ENCODE data around the gene RACGAP1.

RACGAP1 gene

DNA sequence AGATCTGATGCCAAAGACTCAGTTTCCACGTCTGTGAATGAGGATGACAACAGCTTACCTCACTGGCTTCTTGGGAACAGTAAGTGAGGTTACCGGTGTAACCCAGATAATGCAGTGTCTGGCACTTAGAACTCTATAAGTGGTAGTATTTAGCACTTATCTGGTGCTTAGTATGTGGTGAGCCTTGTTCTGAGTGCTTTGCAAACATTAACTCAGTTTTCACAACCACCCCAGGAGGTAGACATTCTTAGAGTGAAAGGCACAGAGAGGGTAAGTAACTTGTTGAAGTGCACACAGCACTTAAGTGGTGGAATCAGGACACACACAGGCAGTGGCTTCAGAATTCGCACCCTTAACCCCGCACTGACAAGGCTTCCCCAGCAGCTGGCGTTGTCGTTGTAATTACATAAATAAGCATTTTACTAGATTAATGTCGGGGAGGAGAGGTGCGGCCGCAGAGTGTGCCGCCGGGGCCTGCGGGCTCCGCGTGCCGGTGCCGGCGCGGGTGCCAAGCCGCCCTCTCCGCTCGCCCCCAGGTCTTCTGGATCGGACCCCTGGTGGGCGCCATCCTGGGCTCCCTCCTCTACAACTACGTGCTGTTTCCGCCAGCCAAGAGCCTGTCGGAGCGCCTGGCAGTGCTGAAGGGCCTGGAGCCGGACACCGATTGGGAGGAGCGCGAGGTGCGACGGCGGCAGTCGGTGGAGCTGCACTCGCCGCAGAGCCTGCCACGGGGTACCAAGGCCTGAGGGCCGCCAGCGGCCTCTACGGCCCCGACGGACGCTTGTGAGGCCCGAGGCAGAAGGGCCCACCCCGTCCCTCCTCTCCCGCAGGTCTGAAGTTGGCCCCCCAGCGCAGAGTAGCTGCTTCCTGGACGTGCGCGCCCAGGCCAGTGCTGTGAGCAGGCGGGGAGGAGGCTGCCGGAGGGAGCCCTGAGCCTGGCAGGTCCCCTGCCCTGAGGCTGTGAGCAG lies 70.1 kb downstream of the RACGAP1 start:
- no peak for DNase-seq (ENCODE audit: low spot score)

DNA sequence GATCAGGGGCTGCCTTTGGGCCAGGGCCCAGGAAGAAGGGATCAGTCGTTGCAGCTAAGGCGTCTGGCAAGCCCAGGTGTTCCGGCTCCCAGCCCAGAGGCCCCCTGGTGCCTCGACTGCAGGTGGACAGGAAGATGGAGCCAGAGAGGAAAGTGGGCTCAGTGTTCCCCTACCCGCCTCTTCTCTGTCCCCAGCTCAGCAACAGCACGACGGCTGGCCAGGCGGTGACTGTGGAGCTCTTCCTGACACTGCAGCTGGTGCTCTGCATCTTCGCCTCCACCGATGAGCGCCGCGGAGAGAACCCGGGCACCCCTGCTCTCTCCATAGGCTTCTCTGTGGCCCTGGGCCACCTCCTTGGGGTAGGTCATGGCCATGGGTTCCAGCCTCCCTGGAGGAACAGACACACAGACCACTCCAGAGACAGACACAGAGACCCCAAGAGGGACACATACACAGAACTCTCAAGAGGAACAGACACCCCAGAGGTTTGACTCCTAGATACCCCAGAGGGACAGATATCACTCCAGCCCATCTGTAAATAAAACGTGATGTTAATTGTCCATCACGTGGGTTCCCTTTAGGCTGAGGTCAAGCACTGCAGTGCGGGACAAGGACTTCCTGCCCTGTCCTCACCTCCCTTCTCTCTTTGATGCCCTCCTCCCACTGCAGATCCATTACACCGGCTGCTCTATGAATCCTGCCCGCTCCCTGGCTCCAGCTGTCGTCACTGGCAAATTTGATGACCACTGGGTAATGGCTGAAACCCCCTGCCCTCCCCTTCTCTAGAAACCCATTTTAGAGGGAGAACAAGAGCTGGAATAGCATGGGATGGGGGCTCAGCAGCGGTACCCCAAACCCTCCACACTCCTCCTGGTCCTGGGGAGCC lies 71.1 kb downstream of the RACGAP1 start:
- no peak for DNase-seq (ENCODE audit: low spot score)

DNA sequence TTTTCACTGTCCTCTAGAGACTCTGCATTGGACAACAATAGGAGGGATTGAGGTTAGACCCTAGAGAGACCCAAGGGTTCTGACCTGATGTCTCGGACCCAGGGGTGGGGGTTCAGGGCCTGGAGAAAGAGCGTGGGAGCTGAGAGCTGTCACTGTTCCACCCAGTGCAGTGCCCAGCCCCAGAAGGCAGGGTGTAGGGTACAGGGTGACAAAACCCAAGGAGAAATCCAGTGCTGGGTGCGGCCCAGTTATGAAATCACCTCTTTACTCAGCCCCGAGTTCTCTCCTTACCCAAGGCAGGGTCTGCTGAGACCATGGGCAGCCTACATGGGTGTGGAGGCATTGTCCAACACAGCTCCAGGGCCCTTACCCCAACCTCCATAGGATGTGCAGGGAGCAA lies 72.1 kb downstream of the RACGAP1 start:
- no peak for DNase-seq (ENCODE audit: low spot score)

DNA sequence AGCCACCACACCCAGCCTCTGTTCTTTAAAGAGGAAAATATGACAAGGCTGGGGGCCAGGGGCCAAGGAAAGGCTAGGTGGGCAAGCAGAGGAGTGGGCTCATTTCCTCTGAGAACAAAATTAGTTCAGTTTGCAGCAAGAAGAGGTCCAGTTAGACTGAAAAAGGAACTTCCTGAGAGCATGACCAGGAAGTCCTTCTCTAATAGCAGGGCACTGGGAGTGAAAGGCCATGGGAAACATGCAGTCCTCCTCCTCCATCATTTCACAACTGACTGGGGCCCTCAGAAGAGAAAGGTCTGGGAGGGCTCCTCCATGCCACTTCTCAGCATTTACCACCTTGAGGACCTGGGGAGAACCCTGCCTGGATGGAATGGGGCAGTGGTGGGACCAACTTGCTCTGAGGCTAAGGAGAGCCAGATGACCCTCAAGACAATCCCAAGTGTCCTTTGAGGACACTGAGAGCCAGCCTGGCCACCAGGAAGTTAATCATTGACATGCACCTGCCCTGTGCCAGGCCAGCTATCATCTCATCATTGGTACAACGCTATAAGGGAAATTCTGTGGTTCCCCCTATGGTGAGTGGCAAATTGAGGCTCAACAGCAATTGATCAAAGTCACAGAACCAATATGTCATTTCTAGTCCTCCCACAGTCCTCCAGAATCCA lies 72.8 kb downstream of the RACGAP1 start:
- no peak for DNase-seq (ENCODE audit: low spot score)

DNA sequence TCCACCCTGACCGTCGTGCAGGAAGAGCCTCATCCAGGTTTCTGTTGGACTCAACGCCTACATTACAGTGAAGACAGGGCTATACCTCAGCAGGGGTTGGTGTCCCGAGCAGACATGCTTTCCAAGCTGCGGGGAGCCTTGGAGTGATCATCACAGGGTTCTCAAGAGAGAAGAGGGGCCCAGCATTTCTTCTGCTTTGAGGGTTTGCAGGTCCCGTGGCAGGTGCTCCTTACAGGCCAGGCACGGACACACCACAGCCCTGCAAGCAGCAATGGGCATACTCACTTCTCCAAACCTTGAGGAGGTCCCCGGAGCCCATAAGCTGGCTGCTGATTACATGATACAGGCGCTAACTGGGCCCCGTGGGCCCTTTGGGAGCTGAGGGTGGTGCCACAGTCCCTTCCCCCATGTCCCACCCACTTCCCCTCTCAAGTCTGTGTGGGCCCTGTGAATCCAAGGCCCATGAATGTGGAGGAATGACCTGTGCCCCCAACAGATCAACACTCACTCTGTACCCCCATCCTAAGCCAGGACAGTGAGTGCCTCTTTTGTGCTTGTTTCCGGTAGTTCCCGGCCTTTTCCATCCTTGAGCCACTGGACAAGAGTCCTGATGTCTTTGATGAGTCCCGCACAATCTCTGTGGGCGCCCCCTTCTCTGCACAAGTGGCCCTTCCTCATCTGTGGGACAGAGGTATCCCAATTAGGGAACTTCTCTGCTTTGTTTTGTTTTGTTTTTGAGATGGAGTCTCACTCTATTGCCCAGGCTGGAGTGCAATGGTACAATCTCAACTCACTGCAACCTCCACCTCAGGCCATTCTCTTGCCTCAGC lies 73.7 kb downstream of the RACGAP1 start:
- DNase-seq (ENCODE audit: low spot score): no peak

DNA sequence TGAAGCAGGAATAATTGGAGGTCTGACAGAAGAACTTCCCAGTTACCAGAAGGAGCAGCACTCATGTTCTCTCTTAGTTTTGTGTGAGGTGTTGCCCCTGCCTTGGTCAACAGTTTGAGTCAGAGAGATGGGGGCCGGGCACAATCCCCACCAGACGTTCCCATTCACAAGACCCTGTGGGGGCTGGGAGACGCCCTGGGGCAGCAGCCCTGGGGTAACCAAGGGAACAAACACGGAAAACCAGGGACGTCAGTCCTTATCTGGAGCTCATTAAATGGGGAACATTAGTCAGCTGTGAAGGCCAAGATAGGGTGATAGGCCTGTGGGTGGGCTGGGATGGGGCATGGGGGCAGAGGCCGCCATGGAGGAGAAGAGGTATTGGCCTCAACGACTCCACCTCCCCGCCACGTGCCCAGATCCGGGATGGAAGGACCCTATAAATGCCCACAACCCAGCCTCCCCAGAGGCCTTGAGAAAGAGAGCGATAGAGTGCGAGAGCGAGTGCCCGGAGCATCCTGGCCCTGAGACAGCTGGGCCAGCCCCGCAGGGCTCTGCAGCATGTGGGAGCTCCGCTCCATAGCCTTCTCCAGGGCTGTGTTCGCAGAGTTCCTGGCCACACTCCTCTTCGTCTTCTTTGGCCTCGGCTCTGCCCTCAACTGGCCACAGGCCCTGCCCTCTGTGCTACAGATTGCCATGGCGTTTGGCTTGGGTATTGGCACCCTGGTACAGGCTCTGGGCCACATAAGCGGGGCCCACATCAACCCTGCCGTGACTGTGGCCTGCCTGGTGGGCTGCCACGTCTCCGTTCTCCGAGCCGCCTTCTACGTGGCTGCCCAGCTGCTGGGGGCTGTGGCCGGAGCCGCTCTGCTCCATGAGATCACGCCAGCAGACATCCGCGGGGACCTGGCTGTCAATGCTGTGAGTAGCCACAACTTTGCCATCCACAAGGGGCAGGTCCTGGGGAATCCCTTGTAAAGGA lies 74.7 kb downstream of the RACGAP1 start, which contains the start of gene AQP2:
TSS of gene AQP2 (plus strand) at position 465 of the 979 bp plus-strand sequence. CDS start at position 559, 94 bp downstream.
- DNase-seq (ENCODE audit: low spot score): no peak

DNA sequence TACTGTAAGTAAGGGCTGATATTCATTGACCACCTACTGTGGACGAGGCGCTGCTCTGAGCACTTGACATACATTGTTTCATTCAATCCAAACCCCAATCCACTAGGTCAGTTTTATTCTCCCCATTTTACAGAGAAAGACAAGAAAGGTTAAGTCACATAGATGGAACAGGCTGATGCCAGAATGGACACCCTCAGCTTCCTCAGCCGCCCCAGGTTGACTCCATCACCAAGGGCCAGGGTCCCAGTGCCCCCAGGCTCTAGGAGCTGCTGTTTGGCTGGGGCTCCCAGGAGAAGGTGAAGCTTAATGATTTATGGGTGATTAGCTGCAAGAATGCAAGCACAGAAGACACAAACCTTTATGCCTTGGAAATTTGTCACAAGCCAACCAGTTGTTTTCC lies 75.4 kb downstream of the RACGAP1 start:
- no peak for DNase-seq (ENCODE audit: low spot score)

DNA sequence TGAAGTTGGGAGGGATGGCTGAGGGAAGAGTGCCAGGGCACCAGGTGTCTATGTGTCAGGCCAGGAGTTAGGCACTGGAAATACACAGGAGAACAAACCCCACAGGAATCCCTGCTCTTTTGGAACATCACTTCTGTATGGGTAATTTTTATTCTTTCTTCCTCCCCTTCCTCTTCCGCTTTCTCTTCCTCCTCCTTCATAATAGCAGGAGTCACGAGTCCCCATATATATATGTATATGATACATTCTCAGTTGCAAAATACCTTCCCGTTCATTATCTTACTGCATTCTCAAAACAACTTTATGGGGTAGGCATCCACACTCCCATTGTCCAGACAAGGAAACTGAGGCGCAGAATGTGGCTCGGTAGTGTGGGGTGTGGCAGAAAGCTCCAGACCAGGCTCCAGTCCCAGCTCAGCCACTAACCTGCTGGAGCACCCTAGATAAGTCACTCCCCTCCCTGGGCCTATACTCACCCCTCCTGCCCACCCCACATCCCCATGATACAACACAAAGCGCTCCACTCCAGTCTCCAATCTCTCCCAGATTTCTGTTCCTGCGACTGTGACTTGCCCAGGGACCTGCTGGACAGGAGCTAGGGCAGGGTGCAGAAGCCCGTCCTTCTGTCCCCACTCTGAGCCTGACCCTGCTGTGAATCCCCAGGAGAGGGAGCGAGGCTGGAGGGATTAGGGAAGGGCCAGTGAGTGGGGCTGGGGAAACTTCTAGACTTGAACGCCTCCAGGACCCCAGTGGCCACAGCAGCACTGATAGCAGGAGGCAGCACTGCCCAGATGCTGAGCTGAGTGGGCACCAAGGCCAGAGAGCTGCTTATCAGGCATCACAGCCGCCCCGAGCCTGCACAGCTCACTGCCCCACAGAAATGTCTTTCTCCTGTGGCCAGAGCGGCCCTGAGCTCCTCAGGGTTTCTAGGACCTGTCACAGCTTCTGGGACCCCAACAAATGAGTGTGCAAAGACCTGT lies 76.1 kb downstream of the RACGAP1 start:
- DNase-seq (ENCODE audit: low spot score): no peak

DNA sequence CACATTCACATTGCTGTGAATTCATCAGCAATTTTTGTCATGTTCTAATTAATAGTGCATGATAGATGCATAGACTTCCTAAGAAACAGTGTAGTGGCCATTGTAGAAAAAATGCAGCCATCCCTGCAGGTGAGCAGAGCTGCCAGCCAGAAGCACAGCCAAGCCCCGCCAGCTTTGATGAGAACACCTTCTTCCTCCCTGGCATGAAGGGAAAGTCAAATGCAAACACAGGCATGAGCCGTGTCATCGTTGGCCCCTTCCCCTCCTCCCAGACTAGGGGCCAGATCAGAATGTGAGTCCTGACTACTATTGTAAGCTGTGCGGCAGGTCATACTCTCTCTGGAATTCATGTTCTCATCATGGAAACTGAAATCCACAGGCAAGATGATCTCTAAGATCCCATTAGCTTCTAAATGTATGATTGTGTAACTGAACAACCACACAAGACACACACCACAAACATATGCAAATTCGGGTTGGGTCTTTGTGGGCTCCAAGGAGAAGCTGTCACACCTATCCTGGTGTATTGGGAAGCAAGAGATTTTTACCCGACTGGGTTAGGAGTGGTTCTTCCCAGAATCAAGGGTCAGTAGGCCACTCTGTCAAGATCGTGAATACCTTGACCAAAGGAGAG lies 77.6 kb downstream of the RACGAP1 start:
- no peak for DNase-seq (ENCODE audit: low spot score)

DNA sequence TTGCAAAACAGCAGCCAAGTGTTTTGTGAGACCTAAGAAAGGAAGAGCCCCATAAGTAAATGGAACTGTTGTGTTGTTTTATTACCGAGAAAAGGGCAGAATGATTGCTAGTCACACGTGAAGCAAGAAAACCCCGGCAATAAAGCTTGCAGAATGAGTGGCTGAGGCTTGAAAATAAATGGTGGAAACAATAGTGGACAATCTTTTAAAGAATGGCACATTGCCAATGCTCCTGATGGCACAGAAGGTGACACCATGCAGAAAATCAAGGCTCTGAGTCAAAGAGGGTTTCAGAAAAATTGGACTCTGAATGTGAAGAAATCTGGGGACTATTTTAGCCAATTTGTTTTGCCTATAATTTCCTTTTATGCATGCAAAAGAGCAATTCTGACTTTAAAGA lies 78.8 kb downstream of the RACGAP1 start:
- no peak for DNase-seq (ENCODE audit: low spot score)

DNA sequence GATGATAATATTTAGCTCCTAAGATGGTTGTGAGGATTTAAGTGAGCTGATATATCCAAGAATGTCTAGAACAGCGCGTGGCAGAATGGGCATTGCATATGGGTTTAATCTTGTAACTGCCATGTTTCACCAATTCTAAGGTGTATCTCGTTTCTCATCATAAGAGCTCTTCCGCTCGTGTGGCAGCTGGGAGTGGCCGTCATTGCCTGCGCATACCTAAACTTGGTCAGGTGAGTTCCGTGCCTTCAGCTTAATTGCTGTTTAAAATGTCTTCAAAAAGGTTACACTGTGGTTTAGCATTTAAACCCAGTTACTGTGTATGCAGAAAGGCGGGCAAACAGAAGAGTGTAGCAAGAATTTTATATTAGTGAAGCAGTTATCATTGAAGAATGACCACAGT lies 79.2 kb downstream of the RACGAP1 start:
- no peak for DNase-seq (ENCODE audit: low spot score)

DNA sequence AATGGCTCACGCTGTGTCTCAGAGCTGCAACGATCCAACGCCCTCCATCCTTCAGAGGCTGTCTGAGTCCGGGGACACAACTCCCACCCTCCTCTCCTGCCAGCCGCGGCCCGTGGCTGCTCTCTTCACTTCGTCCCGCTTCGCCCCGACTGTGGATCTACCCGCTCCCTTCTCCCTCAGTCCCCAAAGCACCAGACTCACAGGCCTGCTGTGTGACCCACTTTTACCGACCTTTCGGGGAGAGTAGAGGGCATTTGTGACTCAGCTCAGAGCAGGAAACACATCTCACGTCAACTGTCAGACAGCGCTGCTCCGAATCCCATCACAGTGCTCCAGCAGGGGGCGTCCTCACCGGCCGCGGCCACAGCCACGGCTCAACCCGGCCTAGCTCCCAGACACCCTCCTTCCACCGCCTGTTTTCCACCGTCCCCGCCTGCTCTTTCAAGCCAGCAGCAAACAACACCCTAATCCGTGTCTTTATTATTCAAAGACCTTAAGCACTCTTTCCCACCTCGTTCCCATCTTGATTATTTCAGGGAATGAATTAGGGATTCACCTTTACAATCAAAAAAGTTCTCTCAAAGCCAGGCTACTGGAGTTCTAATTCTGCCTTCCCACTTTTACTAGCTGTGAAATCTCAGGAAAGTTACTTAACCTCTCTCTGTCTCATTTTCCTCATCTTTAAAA lies 79.8 kb downstream of the RACGAP1 start:
- peak; percentile 81 for DNase-seq (ENCODE audit: low spot score)

DNA sequence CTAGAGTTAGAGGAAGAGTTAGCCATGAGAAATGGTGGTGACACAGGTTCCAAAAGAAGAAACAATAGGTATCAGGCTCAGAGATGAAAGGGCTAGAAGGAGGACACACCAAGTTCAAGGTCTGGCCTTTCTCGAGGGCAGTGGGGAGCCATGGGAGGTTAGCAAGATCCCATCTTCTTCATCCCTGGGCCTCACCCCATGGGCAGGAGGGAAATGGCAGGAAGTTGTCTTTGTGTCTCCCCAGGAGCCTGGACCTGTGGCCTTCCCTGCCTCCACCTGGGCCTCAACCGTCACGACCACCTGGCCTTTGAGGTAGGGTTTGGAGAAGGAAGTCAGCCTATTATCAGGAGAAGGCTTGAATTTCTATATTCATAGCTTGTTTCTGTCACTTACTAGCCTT lies 80.6 kb downstream of the RACGAP1 start:
- no peak for DNase-seq (ENCODE audit: low spot score)

DNA sequence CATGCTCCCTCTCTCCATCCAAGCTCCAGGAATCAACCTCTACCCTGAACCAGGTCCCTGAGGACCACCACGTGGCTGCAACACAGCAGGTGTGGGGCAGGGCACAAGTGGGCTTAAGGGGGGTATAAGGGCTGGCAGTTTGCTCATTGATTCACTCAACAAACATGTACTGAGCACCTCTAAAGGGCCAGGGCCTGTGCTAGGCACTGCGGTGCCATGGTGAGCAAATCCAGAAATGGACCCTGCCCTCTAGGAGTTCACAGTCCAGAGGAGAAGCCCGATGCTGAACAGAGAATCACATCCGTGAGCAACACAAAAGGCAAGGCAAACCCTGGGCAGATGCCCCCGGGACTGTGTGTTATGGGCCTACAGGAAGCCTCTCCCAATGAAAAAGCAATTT lies 81.2 kb downstream of the RACGAP1 start:
- DNase-seq (ENCODE audit: low spot score): no peak

DNA sequence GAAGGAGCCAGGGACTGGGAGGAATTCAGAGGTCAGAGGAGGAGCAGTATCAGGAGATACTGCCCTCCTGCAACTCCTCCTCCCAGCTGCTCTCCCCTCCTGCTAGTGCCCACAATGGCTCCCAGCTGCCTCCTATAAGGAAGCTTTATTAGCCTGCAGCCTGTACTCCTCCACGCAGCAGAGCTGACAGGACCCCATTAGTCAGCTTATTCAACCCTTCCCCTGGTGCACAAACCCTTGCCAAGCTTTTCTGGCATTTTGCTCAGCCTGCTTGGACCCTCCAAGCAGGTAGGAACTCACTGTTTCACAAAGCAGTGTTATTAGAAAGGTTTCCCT lies 81.7 kb downstream of the RACGAP1 start:
- DNase-seq (ENCODE audit: low spot score): no peak

DNA sequence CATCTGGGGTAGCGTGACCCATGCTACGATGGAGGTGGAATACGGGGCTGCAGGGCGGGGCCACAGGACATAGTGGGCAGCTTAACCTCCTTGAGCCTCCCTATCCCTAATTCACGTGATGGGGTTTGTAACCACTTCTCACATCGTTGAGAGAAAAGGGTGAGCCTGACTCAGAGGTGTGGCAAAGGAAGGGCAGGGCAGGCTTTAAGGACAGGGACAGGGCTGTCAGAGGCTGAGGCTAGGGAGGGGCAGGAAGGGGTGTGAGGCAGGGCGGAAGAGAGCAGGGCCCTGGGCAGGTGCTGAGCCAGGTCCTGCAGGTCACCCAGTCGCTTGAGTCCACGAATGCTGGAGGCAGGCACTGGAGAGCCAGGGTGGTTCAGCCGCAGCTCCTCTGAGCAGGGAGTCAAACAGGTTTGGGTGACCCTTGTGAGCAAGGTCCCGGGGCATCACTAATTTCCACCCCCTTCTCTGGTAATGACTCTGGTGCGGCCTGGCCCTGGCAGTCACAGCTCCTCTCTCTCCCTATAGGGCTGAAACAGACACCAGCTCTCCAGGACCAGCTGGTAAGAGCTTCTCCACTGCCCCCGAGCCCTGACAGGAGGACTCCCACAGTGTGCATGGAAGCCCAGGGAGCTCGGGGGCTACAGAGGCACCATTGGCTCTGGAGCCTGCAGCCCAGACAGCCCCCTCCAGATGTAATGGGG lies 82.2 kb downstream of the RACGAP1 start:
- DNase-seq (ENCODE audit: low spot score): no peak

DNA sequence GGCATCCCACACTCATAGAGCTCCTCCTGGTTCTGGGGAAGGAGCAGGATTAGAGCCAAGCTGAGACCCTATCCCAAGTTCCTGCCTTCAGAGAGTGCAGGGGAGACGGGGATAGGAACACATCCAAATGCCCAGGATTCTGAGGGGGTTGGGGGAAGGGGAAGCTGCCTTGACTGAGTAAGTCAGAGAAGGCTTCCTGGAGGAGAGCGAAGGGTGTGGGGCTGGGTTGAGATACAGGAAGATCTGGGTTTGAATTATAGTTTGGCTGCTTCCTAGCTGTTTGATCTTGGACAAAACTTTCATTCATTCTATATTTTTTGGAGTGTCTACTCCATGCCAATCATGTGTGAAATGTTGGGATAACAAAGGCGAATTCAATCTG lies 82.8 kb downstream of the RACGAP1 start:
- DNase-seq (ENCODE audit: low spot score): no peak

Data from globus pallidus (tissue), 1 donor.